PFSK-1 (cell line): ENCODE measurements around the gene IRF4.

Experiments used
- POLR2AphosphoS5 ChIP-seq: IDR thresholded peaks from 2 replicates; pipeline ENCODE4 v1.6.1; 2012; ENCODE audit warnings: low read depth, mild to moderate bottlenecking, control low read depth, low read length, moderate library complexity
- REST ChIP-seq, 2 experiments: IDR thresholded peaks; 2 replicates each; pipeline versions ENCODE4 v1.6.1 to v1.8.0; 2011 to 2012; ENCODE audit warnings: low read depth in 2 of 2, low read length in 2 of 2, control low read depth in 1 of 2, inconsistent platforms in 1 of 2, mild to moderate bottlenecking in 1 of 2, moderate library complexity in 1 of 2; ENCODE audit not compliant: insufficient read depth in 1 of 2
- SIN3A ChIP-seq: IDR thresholded peaks from 2 replicates; pipeline ENCODE4 v1.6.1; 2012; ENCODE audit warnings: mild to moderate bottlenecking, low read length, moderate library complexity, borderline replicate concordance; ENCODE audit not compliant: insufficient read depth
- TAF1 ChIP-seq: IDR thresholded peaks from 2 replicates; pipeline ENCODE4 v1.6.1; 2012; ENCODE audit warnings: low read length, control low read depth, borderline replicate concordance; ENCODE audit not compliant: insufficient read depth

DNA sequence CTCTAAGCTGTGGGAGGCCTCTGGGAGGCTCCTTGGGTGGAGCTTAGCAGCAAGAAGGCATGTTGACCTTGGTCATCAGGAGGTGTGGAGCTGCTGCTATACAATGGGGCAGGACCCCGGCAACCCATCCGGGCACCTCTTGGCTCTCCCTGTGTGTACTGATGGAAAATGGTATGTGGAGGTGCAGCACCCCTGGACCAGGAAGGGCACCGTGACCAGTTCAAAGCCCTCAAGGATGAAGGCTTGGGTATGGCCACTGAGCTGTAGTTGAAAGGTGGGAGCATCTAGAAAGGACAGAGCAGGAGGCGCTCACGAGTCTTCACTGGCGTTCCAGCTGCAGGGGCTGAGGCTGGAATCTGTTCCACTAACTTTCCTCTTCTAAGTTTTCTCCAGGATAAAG, 6.7 kb upstream of the IRF4 start:
- TF ChIP-seq POLR2AphosphoS5 (no peak), REST (IDR thresholded peaks at IDR 0.05; ENCODE audit: insufficient read depth in 1 of 2, low read depth in 2 of 2, low read length in 2 of 2) (no peak), TAF1 (no peak), SIN3A (no peak)
